Hepatic stellate cell (primary cell): Measurements from ENCODE around the gene FLT3.
"Not testable (repeated sequence)": the region's sequence is repeated elsewhere in the genome, so short reads cannot be mapped to it uniquely, and the experiment has no call there.

Experiments
- DNase-seq: peaks from one replicate; pipeline ENCODE4 v3.0.0; 2011; ENCODE audit warnings: low spot score

FLT3 gene

GRCh38 chr13:28100150-28101121 lies at the start of gene FLT3:
FLT3 (minus strand) TSS chr13:28100576; CDS start chr13:28100510, 66 bp downstream.
- peak; percentile 16 for DNase-seq

- no peak for DNase-seq
Measured at GRCh38 chr13:28147495-28147894, 47.1 kb upstream of the FLT3 start.

GRCh38 chr13:28145049-28145448 lies 44.7 kb upstream of the FLT3 start:
- DNase-seq, result no peak

- DNase-seq, result not testable (repeated sequence)
Measured at GRCh38 chr13:28141542-28141941, 41.2 kb upstream of the FLT3 start.

GRCh38 chr13:28140433-28141125 lies 40.2 kb upstream of the FLT3 start:
- DNase-seq, result no peak

GRCh38 chr13:28138756-28139470 lies 38.5 kb upstream of the FLT3 start:
- peak; percentile 75 for DNase-seq

GRCh38 chr13:28138012-28138755 lies 37.8 kb upstream of the FLT3 start, which contains the start of gene PAN3:
PAN3 (plus strand) TSS chr13:28138545; CDS start chr13:28138658, 113 bp downstream.
- DNase-seq, result peak; percentile 90

- no peak for DNase-seq
Measured at GRCh38 chr13:28137596-28137995, 37.2 kb upstream of the FLT3 start.

GRCh38 chr13:28136916-28137315 lies 36.5 kb upstream of the FLT3 start:
- no peak for DNase-seq

GRCh38 chr13:28131646-28132045 lies 31.3 kb upstream of the FLT3 start:
- DNase-seq, result no peak

- no peak for DNase-seq
Measured at GRCh38 chr13:28129911-28130693, 29.7 kb upstream of the FLT3 start.

- no peak for DNase-seq
Measured at GRCh38 chr13:28128926-28129325, 28.6 kb upstream of the FLT3 start.

GRCh38 chr13:28128030-28128429 lies 27.7 kb upstream of the FLT3 start:
- no peak for DNase-seq

- no peak for DNase-seq
Measured at GRCh38 chr13:28121224-28121623, 20.8 kb upstream of the FLT3 start.

GRCh38 chr13:28120317-28120716 lies 19.9 kb upstream of the FLT3 start:
- no peak for DNase-seq

- DNase-seq, result no peak
Measured at GRCh38 chr13:28117689-28118377, 17.5 kb upstream of the FLT3 start.

- DNase-seq, result no peak
Measured at GRCh38 chr13:28116736-28117135, 16.4 kb upstream of the FLT3 start.

- no peak for DNase-seq
Measured at GRCh38 chr13:28110414-28110813, 10.0 kb upstream of the FLT3 start.

- no peak for DNase-seq
Measured at GRCh38 chr13:28106976-28107375, 6.6 kb upstream of the FLT3 start.

GRCh38 chr13:28101886-28102285 lies 1.5 kb upstream of the FLT3 start:
- DNase-seq, result not testable (repeated sequence)
